HG03457 (cell line): ENCODE results near the gene COQ8A.
"Not testable (repeated sequence)": the region's sequence is repeated elsewhere in the genome, so short reads cannot be mapped to it uniquely, and the experiment has no call there.

Experiments
- ATAC-seq: cut with Tn5 transposase; IDR thresholded peaks from one replicate; pipeline ENCODE4 v1.9.1; 2021; ENCODE audit warnings: moderate number of reproducible peaks; ENCODE audit not compliant: unreplicated experiment

Gene COQ8A

DNA sequence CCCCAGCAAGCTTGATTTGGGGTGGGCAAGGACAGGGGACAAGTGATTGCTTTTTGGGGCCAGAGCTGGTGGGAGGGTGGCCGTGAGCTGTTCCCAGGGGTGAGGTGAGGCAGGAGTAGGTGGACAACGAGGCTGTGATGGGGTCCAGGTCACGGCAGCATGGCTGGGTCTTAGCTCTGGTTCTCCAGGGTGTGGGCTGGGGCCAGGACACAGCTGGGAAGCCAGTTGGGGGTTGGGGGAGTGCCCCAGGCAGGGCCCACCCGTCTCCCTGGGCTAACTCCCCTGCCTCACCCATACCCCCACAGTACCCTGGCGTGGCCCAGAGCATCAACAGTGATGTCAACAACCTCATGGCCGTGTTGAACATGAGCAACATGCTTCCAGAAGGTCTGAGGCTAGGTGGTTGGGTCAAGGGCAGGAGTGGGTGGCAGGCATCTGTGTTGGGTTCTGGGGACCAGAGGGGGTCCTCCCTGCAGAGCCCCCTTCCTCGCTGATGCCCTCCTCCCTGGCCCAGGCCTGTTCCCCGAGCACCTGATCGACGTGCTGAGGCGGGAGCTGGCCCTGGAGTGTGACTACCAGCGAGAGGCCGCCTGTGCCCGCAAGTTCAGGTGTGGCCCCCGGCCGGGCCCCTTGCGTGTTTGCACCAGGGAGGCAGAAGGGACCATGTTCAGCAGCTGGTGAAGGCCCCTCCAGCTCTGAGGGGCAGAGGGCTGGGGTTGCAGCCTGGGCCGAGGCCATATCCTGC lies 43.3 kb downstream of the COQ8A start:
- no peak for ATAC-seq

GRCh38 chr1:226983992-226984364 lies 43.9 kb downstream of the COQ8A start:
- ATAC-seq: no peak

GRCh38 chr1:226984521-226985238 lies 44.6 kb downstream of the COQ8A start:
- ATAC-seq: no peak

DNA sequence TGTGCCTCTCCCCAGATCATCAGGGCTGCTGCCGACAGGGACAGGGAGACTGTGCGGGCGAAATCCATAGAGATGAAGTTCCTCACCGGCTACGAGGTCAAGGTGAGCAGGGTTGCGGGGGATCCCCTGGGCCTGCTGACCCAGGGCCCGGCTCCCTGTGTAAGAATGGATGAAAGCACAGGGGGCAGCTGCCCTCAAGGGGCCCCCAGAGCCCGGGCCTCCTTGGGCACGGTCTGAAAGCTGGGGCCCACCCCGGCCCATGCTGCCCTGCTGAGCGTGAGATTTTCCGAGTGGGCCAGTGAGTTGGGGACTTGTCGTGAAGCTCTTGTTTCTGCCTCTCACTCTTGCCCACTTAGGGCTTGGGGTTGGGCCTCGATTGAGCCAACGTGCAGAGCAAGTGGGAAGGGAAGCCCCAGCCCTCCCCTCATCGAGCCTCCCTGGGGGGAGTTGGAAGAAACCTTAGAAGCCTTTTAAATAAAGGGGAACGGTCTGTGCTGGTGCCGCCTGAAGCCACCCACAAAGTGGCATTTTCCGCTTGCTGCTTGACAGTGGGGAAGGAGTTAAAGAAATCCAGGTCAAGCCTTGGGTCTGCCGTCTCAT lies 45.2 kb downstream of the COQ8A start:
- no peak for ATAC-seq

DNA sequence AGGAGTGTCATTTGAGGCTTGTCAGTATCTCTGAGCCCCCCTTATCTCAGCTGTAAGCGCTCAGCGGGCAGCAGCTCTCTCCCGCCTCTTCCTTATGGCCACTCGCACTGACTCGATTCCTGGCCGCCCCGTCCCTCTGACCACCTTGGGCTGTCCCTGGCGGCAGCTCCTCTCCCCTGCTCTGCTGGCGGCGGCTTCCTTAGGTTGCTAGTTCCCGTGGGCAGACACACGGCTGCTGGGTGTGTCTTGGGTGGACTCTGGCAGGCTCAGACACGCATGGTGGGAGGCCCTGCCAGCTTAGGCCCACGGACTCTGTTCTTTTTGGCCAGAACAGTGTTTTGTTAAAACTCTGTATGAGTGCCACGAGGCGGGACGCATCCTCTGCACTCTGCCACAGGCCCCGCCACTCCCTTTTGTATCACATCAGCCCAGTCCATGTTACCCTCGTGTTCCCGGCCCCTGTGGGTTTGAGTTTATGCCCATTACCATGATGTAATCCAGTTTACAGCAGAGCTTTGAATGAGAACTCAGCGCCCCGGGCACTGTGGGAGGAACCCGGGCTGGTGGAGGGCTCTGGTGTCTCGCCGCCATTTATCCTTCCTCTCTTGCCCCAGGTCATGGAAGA lies 45.9 kb downstream of the COQ8A start:
- no peak for ATAC-seq

- no peak for ATAC-seq
Measured at GRCh38 chr1:226986496-226987178, 46.5 kb downstream of the COQ8A start.

- ATAC-seq: no peak
Measured at GRCh38 chr1:226987179-226987536, 47.1 kb downstream of the COQ8A start.

DNA sequence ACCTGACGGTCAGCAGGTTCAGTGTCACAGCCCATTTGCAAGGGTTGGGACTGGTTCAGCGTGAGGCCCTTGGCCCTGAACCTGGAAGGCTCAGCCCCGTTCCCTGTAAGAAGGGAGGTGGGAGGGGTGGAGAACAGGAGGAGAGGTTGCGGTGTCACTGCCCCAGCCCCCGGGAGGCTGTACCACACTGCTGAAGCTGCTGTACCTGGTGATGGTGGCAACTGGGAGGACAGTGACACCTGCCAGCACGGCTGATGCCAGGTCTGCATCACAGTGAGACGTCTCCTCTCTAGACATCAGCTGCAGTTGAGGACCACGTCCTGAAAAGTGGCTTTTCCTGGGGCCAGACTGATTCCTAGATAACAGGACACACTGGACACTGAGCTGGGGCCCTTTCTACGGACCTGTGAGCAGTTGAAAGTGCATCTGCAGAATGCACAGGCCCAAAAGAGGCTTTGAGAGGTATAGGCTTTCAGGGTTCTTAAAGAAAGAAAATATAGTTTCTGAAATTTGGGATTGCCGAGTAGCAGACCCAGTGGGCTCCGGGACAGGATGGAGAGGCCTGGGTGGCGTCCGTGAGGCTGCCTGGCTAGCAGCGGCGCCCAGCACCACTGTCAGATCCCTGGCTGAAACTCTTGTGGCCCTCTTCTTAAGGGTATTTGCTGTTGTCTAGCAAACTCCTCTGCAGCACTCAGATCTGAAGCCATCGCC lies 47.7 kb downstream of the COQ8A start:
- no peak for ATAC-seq

GRCh38 chr1:226988334-226988666 lies 48.2 kb downstream of the COQ8A start:
- ATAC-seq: no peak

GRCh38 chr1:226989085-226989920 lies 49.2 kb downstream of the COQ8A start:
- ATAC-seq: no peak

GRCh38 chr1:226990133-226990716 lies 50.1 kb downstream of the COQ8A start:
- ATAC-seq: no peak

GRCh38 chr1:226991920-226992319 lies 51.8 kb downstream of the COQ8A start:
- ATAC-seq: no peak

GRCh38 chr1:226993814-226994585 lies 53.9 kb downstream of the COQ8A start:
- no peak for ATAC-seq

DNA sequence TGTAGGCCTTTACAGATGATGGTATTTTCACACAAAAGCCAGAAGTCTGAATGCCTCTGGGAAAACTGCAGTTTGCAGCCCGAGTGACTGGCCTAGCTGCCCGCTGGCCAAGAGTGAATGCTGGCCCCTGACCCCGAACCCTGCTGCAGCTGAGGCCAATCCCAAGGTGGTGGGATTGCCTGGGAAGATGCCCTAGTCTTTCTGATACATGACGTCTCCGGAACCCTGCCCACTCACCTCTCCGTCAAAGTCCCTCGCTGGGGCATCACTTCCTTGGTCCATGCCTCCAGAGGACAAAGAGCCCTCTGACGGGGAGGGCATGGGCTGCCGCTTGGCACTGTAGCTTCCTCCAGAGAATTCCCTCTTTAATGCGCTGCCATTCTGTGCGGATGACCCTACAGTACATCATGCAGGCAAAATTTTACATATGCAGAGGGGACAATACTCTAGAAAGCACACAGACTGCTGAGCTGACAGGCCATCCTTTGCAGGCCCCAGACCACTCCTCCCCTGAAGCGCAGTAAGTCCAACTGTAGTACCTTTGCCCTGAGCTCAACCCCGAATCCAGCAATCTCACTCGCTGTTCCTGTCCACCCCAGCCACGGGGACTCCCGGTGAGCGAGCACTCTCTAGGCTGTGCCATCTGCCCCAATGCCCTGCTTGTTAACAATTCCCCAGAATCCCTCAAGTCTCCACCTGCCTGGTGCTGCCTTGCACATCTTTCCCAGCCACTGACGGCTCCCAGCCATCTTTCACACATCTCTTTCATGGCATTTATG lies 54.7 kb downstream of the COQ8A start:
- no peak for ATAC-seq

GRCh38 chr1:226995365-226996332 lies 55.6 kb downstream of the COQ8A start:
- peak; percentile 91 for ATAC-seq

DNA sequence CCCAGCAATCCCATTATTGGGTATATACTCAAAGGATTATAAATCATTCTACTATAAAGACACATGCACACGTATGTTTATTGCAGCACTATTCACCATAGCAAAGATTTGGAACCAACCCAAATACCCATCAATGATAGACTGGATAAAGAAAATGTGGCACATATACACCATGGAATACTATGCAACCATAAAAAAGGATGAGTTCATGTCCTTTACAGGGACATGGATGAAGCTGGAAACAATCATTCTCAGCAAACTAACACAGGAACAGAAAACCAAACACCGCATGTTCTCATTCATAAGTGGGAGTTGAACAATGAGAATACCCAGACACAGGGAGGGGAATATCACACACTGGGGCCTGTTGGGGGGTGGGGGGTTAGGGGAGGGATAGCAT lies 59.5 kb downstream of the COQ8A start:
- not testable (repeated sequence) for ATAC-seq
